DOHH2 (cell line): ENCODE measurements around the gene TEX2.

Experiments
- H3F3A ChIP-seq: fragments of 200-600 bp; sonication (generic), shearing (Covaris generic); 2 replicates; pipeline ENCODE4 v1.6.0; 2016; ENCODE audit warnings: antibody characterized with exemption, mild to moderate bottlenecking; ENCODE audit not compliant: control insufficient read depth, insufficient read depth
- H3K27ac ChIP-seq: fragments of 200-600 bp; sonication (generic); 2 replicates; pipeline ENCODE4 v1.5.1; 2014; ENCODE audit warnings: low read depth, mild to moderate bottlenecking, low read length, moderate library complexity
- H3K27me3 ChIP-seq: fragments of 200-600 bp; sonication (generic); 2 replicates; pipeline ENCODE4 v1.6.1; 2014; ENCODE audit warnings: mild to moderate bottlenecking, low read length, mixed read lengths; ENCODE audit not compliant: control insufficient read depth
- H3K36me3 ChIP-seq: fragments of 200-600 bp; sonication (generic); 2 replicates; pipeline ENCODE4 v1.6.1; 2014; ENCODE audit warnings: mild to moderate bottlenecking, low read length, moderate library complexity, mixed read lengths; ENCODE audit not compliant: control insufficient read depth
- H3K4me1 ChIP-seq: fragments of 200-600 bp; sonication (generic); 2 replicates; pipeline ENCODE4 v1.6.1; 2014; ENCODE audit warnings: mild to moderate bottlenecking, low read length, mixed read lengths; ENCODE audit not compliant: control insufficient read depth
- H3K4me2 ChIP-seq: fragments of 200-600 bp; sonication (generic); 2 replicates; pipeline ENCODE4 v1.6.0; 2014; ENCODE audit warnings: mild to moderate bottlenecking, low read length, moderate library complexity
- H3K4me3 ChIP-seq: fragments of 200-600 bp; sonication (generic); 2 replicates; pipeline ENCODE4 v1.5.1; 2014; ENCODE audit warnings: mild to moderate bottlenecking, low read length, mixed read lengths
- H3K79me2 ChIP-seq: fragments of 200-600 bp; sonication (generic); 2 replicates; pipeline ENCODE4 v1.6.1; 2014; ENCODE audit warnings: mild to moderate bottlenecking, low read length, mixed read lengths; ENCODE audit not compliant: control insufficient read depth
- H3K9me2 ChIP-seq: fragments of 200-600 bp; sonication (generic); replicated peaks from 2 replicates; pipeline ENCODE4 v1.6.1; 2014; ENCODE audit warnings: mild to moderate bottlenecking, low read length, mixed read lengths; ENCODE audit not compliant: control insufficient read depth
- H3K9me3 ChIP-seq: fragments of 200-600 bp; sonication (generic); 2 replicates; pipeline ENCODE4 v1.6.1; 2014; ENCODE audit warnings: antibody characterized with exemption, low read length, mixed read lengths; ENCODE audit not compliant: control insufficient read depth, insufficient read depth
- H4K20me1 ChIP-seq: fragments of 200-600 bp; sonication (generic); 2 replicates; pipeline ENCODE4 v1.6.0; 2014; ENCODE audit warnings: low read depth, mild to moderate bottlenecking, antibody characterized with exemption, low read length, moderate library complexity; ENCODE audit not compliant: control insufficient read depth, insufficient read depth
- EZH2phosphoT487 ChIP-seq: fragments of 200-600 bp; sonication (generic); IDR thresholded peaks from 2 replicates; pipeline ENCODE4 v1.6.1; 2017; ENCODE audit warnings: borderline replicate concordance, mild to moderate bottlenecking, antibody characterized with exemption, low read length, moderate library complexity, mixed read lengths
- TF ChIP-seq, protein P1 (sequence below): fragments of 200-600 bp; sonication (generic); IDR thresholded peaks from one replicate; pipeline ENCODE4 v1.5.1; 2014; ENCODE audit warnings: antibody characterized with exemption, mild to moderate bottlenecking, low read depth, low read length; ENCODE audit not compliant: poor library complexity, severe bottlenecking

The TEX2 gene

GRCh38 chr17:64158831-64159590, 104.0 kb downstream of the TEX2 start:
- TF ChIP-seq EZH2phosphoT487, result no peak
- TF ChIP-seq, protein P1, sequence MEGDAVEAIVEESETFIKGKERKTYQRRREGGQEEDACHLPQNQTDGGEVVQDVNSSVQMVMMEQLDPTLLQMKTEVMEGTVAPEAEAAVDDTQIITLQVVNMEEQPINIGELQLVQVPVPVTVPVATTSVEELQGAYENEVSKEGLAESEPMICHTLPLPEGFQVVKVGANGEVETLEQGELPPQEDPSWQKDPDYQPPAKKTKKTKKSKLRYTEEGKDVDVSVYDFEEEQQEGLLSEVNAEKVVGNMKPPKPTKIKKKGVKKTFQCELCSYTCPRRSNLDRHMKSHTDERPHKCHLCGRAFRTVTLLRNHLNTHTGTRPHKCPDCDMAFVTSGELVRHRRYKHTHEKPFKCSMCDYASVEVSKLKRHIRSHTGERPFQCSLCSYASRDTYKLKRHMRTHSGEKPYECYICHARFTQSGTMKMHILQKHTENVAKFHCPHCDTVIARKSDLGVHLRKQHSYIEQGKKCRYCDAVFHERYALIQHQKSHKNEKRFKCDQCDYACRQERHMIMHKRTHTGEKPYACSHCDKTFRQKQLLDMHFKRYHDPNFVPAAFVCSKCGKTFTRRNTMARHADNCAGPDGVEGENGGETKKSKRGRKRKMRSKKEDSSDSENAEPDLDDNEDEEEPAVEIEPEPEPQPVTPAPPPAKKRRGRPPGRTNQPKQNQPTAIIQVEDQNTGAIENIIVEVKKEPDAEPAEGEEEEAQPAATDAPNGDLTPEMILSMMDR, result no peak
- no peaks in the 10 kb centered on the region for H3K9me2 ChIP-seq
- H3K9me3 ChIP-seq, result no peaks in the 10 kb centered on the region
- H3K36me3 ChIP-seq, result no peaks in the 10 kb centered on the region
- H3K4me2 ChIP-seq, result no peak overlapping the region
- no peak overlapping the region for H3K27ac ChIP-seq
- H3K4me1 ChIP-seq, result no peaks in the 10 kb centered on the region
- no peaks in the 10 kb centered on the region for H3K27me3 ChIP-seq
- H3K4me3 ChIP-seq, result no peak overlapping the region
- H4K20me1 ChIP-seq, result no peaks in the 10 kb centered on the region; the same call in 1 of the 2 replicates
- H3K79me2 ChIP-seq, result no peaks in the 10 kb centered on the region
- H3F3A ChIP-seq, result no peaks in the 10 kb centered on the region

DNA sequence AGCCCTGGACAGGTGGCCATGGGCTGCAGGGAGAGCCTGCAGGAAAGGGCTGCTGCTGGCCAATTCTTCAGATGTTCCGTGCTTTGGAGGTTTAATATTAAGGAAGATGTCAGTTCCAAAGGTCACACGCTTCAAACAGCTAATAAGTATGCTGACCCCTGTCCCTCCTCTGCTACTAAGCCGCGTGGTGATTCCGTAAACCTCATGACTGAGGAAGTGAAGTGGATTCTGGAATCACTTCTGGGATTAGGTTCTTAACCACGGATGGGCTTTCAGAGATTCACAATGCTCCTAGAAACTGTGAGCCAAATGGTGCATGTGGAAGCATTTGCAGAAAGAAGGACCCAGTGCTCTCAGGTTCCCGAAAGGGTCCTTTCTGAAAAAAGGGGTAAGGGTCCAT, 104.7 kb downstream of the TEX2 start:
- Histone ChIP-seq H3K79me2 (no peaks in the 10 kb centered on the region), H3K4me2 (no peak overlapping the region), H3K4me1 (no peaks in the 10 kb centered on the region), H4K20me1 (no peaks in the 10 kb centered on the region; the same call in 1 of the 2 replicates), H3K36me3 (no peaks in the 10 kb centered on the region), H3K27me3 (no peaks in the 10 kb centered on the region), H3K4me3 (no peak overlapping the region), H3K9me3 (no peaks in the 10 kb centered on the region), H3K27ac (no peak overlapping the region), H3F3A (no peaks in the 10 kb centered on the region), H3K9me2 (no peaks in the 10 kb centered on the region)
- no peak for TF ChIP-seq EZH2phosphoT487
- TF ChIP-seq, protein P1, result no peak

- no peak overlapping the region for H3K4me2 ChIP-seq
- no peaks in the 10 kb centered on the region for H3K9me3 ChIP-seq
- no peaks in the 10 kb centered on the region for H3K27me3 ChIP-seq
- no peaks in the 10 kb centered on the region for H3K4me1 ChIP-seq
- TF ChIP-seq EZH2phosphoT487, result no peak
- TF ChIP-seq, protein P1, result no peak
- H4K20me1 ChIP-seq, result no peaks in the 10 kb centered on the region; the same call in 1 of the 2 replicates
- H3K9me2 ChIP-seq, result no peaks in the 10 kb centered on the region
- no peak overlapping the region for H3K4me3 ChIP-seq
- H3K79me2 ChIP-seq, result no peaks in the 10 kb centered on the region
- H3K27ac ChIP-seq, result no peak overlapping the region
- no peaks in the 10 kb centered on the region for H3F3A ChIP-seq
- no peaks in the 10 kb centered on the region for H3K36me3 ChIP-seq
These were observed 105.3 kb downstream of the TEX2 start for GRCh38 chr17:64157669-64158180.
